CD4-positive, alpha-beta memory T cell (primary cell): ENCODE results near the gene PLLP. TPM values are rescaled to one million over a fixed set of nuclear protein-coding genes. Genes with fewer than 3 reads are reported as not detected.
A peak's percentile ranks its signal among the peaks of the same experiment; 100 is the strongest.

Experiments
- CTCF ChIA-PET: fragments of 350-600 bp; sonication (Branson Sonifier 250); formaldehyde crosslinking; loops from one replicate; lab custom pipeline; 2021; ENCODE audit warnings: inconsistent platforms; ENCODE audit not compliant: partially characterized antibody; lab: Charles Lee
- POLR2A ChIA-PET: fragments of 350-600 bp; sonication (Branson Sonifier 250); formaldehyde crosslinking; loops from one replicate; lab custom pipeline; 2021; ENCODE audit not compliant: partially characterized antibody; lab: Charles Lee
- DNase-seq, 5 donors: peaks; one replicate each; pipeline versions ENCODE4 v3.0.0 to v3.0.0-alpha.2; 2020 to 2022; ENCODE audit warnings: mixed read lengths in 1 of 5
- H3K27ac ChIP-seq: one replicate; pipeline ENCODE4 v1.7.0; 2013; ENCODE audit warnings: low read depth, low read length
- H3K27me3 ChIP-seq: 2 replicates; pipeline ENCODE4 v1.7.0; 2013; ENCODE audit warnings: mild to moderate bottlenecking, low read length, moderate library complexity; ENCODE audit not compliant: insufficient read depth
- H3K36me3 ChIP-seq: 2 replicates; pipeline ENCODE4 v1.7.0; 2013; ENCODE audit warnings: mild to moderate bottlenecking, low read length, moderate library complexity; ENCODE audit not compliant: insufficient read depth
- H3K4me1 ChIP-seq: 2 replicates; pipeline ENCODE4 v1.7.0; 2013; ENCODE audit warnings: mild to moderate bottlenecking, low read length, moderate library complexity; ENCODE audit not compliant: insufficient read depth
- H3K4me3 ChIP-seq, 2 donors: one replicate each; pipeline ENCODE4 v1.7.0; 2013; ENCODE audit warnings: low read length in 2 of 2, mild to moderate bottlenecking in 1 of 2
- H3K9me3 ChIP-seq, 2 donors: one replicate each; pipeline ENCODE4 v1.7.0; 2013; ENCODE audit warnings: low read length in 2 of 2, control low read depth in 1 of 2; ENCODE audit not compliant: control insufficient read depth in 1 of 2
- H3K27ac Mint-ChIP-seq, 7 donors: one replicate each; pipeline ENCODE4 v1.8.0; 2020 to 2021; ENCODE audit warnings: mixed read lengths in 7 of 7, mild to moderate bottlenecking in 6 of 7, inconsistent platforms in 3 of 7, moderate library complexity in 3 of 7
- H3K27me3 Mint-ChIP-seq, 2 donors: one replicate each; pipeline ENCODE4 v1.8.0; 2020 to 2021; ENCODE audit warnings: mixed read lengths in 2 of 2
- H3K36me3 Mint-ChIP-seq, 2 donors: one replicate each; pipeline ENCODE4 v1.8.0; 2020 to 2021; ENCODE audit warnings: mixed read lengths in 2 of 2, inconsistent platforms in 1 of 2, mild to moderate bottlenecking in 1 of 2
- H3K4me1 Mint-ChIP-seq, 4 donors: one replicate each; pipeline ENCODE4 v1.8.0; 2020 to 2021; ENCODE audit warnings: mixed read lengths in 4 of 4, mild to moderate bottlenecking in 1 of 4
- H3K4me3 Mint-ChIP-seq, 8 donors: one replicate each; pipeline ENCODE4 v1.8.0; 2020 to 2021; ENCODE audit warnings: mixed read lengths in 8 of 8, mild to moderate bottlenecking in 7 of 8, moderate library complexity in 6 of 8, inconsistent platforms in 3 of 8
- H3K9me3 Mint-ChIP-seq, 8 donors: one replicate each; pipeline ENCODE4 v1.8.0; 2020 to 2021; ENCODE audit warnings: mixed read lengths in 8 of 8, mild to moderate bottlenecking in 5 of 8, inconsistent platforms in 3 of 8, moderate library complexity in 1 of 8
- intact Hi-C: fragments of 100-400 bp; cut with micrococcal nuclease; formaldehyde crosslinking; loops from one replicate; pipeline ENCODE4 v1.15.1; 2023
- polyA plus RNA-seq, 2 donors: library from polyadenylated mRNA; unstranded; fragments of 300-500 nt; fragmentation: Illumina TruSeq; gene quantifications; one replicate each; pipeline ENCODE4 v1.2.3, GENCODE V29; 2021
- total RNA-seq, 2 experiments: library from RNA; stranded (reverse); gene quantifications; one replicate each; pipeline ENCODE4 v1.2.3, GENCODE V29; 2021

PLLP gene
- total and polyA plus RNA-seq, 4 experiments from 2014 or later = 1.6 to 2.4 (median 1.9) TPM

GRCh38 chr16:57319646-57320045 is 35.2 kb upstream of the PLLP start:
- no peak overlapping the region for H3K27ac Mint-ChIP-seq
- no peaks in the 10 kb centered on the region for H3K27me3 ChIP-seq
- no peak for DNase-seq
- H3K27ac ChIP-seq = no peak overlapping the region
- H3K36me3 Mint-ChIP-seq = no peaks in the 10 kb centered on the region
- intact Hi-C loops = no loop called here
- peaks cover 4 to 6% (median 5%) of the 10 kb centered on the region in 4 donors for H3K4me1 Mint-ChIP-seq
- H3K4me3 Mint-ChIP-seq = no peak overlapping the region
- no peak overlapping the region for H3K4me3 ChIP-seq
- H3K9me3 Mint-ChIP-seq = no peaks in the 10 kb centered on the region
- CTCF ChIA-PET = no interaction called here
- POLR2A ChIA-PET = no interaction called here
- peaks cover under 1% of the 10 kb centered on the region for H3K4me1 ChIP-seq
- no peaks in the 10 kb centered on the region for H3K27me3 Mint-ChIP-seq
- H3K9me3 ChIP-seq = no peaks in the 10 kb centered on the region
- no peaks in the 10 kb centered on the region for H3K36me3 ChIP-seq

- DNase-seq = no peak
- Mint-ChIP-seq H3K4me3 (no peak overlapping the region), H3K9me3 (no peaks in the 10 kb centered on the region), H3K36me3 (no peaks in the 10 kb centered on the region), H3K27ac (no peak overlapping the region), H3K4me1 (peaks cover 12 to 15% (median 13%) of the 10 kb centered on the region in 4 donors), H3K27me3 (no peaks in the 10 kb centered on the region)
- Histone ChIP-seq H3K9me3 (no peaks in the 10 kb centered on the region), H3K4me3 (no peak overlapping the region), H3K4me1 (peaks cover 10% of the 10 kb centered on the region), H3K36me3 (no peaks in the 10 kb centered on the region), H3K27me3 (no peaks in the 10 kb centered on the region), H3K27ac (no peak overlapping the region)
- ChIA-PET POLR2A (no interaction called here), CTCF (interaction anchor here (0.6 kb wide), 1 partner anchor 9 kb away, joined by 4 read pairs; no protein-coding TSS in a partner anchor)
- intact Hi-C loops = no loop called here
These were observed 33.9 kb upstream of the PLLP start for GRCh38 chr16:57318240-57318970.

- no peaks in the 10 kb centered on the region for H3K36me3 Mint-ChIP-seq
- H3K4me1 ChIP-seq = peaks cover 10% of the 10 kb centered on the region
- no peaks in the 10 kb centered on the region for H3K9me3 ChIP-seq
- intact Hi-C loops = no loop called here
- POLR2A ChIA-PET = no interaction called here
- no peak overlapping the region for H3K4me3 Mint-ChIP-seq
- no peaks in the 10 kb centered on the region for H3K9me3 Mint-ChIP-seq
- peaks cover 0 to 2% of the 10 kb centered on the region in 2 donors for H3K27me3 Mint-ChIP-seq
- no peak overlapping the region for H3K27ac Mint-ChIP-seq
- H3K36me3 ChIP-seq = no peaks in the 10 kb centered on the region
- no peak overlapping the region for H3K4me3 ChIP-seq
- no peak overlapping the region for H3K27ac ChIP-seq
- CTCF ChIA-PET = interaction anchor here (0.5 to 1.1 kb wide), 3 partner anchors 22 to 100 kb away, joined by 3 to 4 read pairs (median 3); partner anchors contain the start of gene ARL2BP
- no peaks in the 10 kb centered on the region for H3K27me3 ChIP-seq
- DNase-seq = no peak
- peaks cover 12 to 18% (median 16%) of the 10 kb centered on the region in 4 donors for H3K4me1 Mint-ChIP-seq
These were observed 32.0 kb upstream of the PLLP start for GRCh38 chr16:57316390-57317017.

GRCh38 chr16:57315416-57315815 is 30.9 kb upstream of the PLLP start:
- POLR2A ChIA-PET = no interaction called here
- H3K27me3 ChIP-seq = no peaks in the 10 kb centered on the region
- H3K36me3 Mint-ChIP-seq = no peaks in the 10 kb centered on the region
- no peaks in the 10 kb centered on the region for H3K9me3 ChIP-seq
- H3K36me3 ChIP-seq = no peaks in the 10 kb centered on the region
- H3K4me3 ChIP-seq = no peak overlapping the region
- H3K4me3 Mint-ChIP-seq = no peak overlapping the region
- no peak for DNase-seq
- CTCF ChIA-PET = interaction anchor here (1.1 kb wide), 1 partner anchor 101 kb away, joined by 4 read pairs; no protein-coding TSS in a partner anchor
- intact Hi-C loops = no loop called here
- H3K4me1 Mint-ChIP-seq = peaks cover 12 to 18% (median 16%) of the 10 kb centered on the region in 4 donors
- H3K9me3 Mint-ChIP-seq = no peaks in the 10 kb centered on the region
- no peak overlapping the region for H3K27ac Mint-ChIP-seq
- H3K27ac ChIP-seq = no peak overlapping the region
- H3K27me3 Mint-ChIP-seq = peaks cover 0 to 2% of the 10 kb centered on the region in 2 donors
- H3K4me1 ChIP-seq = peaks cover 10% of the 10 kb centered on the region

- peaks cover 2% of the 10 kb centered on the region in 2 donors for H3K27me3 Mint-ChIP-seq
- peaks cover 15 to 18% (median 16%) of the 10 kb centered on the region in 4 donors for H3K4me1 Mint-ChIP-seq
- DNase-seq = no peak
- peak overlapping the region in 4 of 8 donors; percentile 25 to 77 (median 36) for H3K4me3 Mint-ChIP-seq
- no peaks in the 10 kb centered on the region for H3K36me3 Mint-ChIP-seq
- H3K27ac ChIP-seq = no peak overlapping the region
- ChIA-PET POLR2A (no interaction called here), CTCF (interaction anchor here (0.6 to 0.9 kb wide), 4 partner anchors 14 to 236 kb away, joined by 3 to 4 read pairs (median 4); no protein-coding TSS in a partner anchor)
- H3K9me3 ChIP-seq = no peaks in the 10 kb centered on the region
- peak overlapping the region; percentile 36 to 92 (median 84) for H3K27ac Mint-ChIP-seq
- H3K9me3 Mint-ChIP-seq = no peaks in the 10 kb centered on the region
- intact Hi-C loops = no loop called here
- H3K4me1 ChIP-seq = peaks cover 10% of the 10 kb centered on the region
- no peak overlapping the region for H3K4me3 ChIP-seq
- H3K36me3 ChIP-seq = no peaks in the 10 kb centered on the region
- H3K27me3 ChIP-seq = no peaks in the 10 kb centered on the region
These were observed 29.8 kb upstream of the PLLP start for GRCh38 chr16:57314161-57314785.

GRCh38 chr16:57313509-57313908 is 29.0 kb upstream of the PLLP start:
- H3K4me3 ChIP-seq = no peak overlapping the region
- H3K27me3 ChIP-seq = no peaks in the 10 kb centered on the region
- H3K4me1 Mint-ChIP-seq = peaks cover 15 to 18% (median 16%) of the 10 kb centered on the region in 4 donors
- H3K36me3 Mint-ChIP-seq = no peaks in the 10 kb centered on the region
- peak overlapping the region in 1 of 8 donors; percentile 34 for H3K4me3 Mint-ChIP-seq
- peaks cover 2% of the 10 kb centered on the region in 2 donors for H3K27me3 Mint-ChIP-seq
- intact Hi-C loops = no loop called here
- no peaks in the 10 kb centered on the region for H3K36me3 ChIP-seq
- ChIA-PET POLR2A (no interaction called here), CTCF (interaction anchor here (0.6 to 0.9 kb wide), 2 partner anchors 13 to 235 kb away, joined by 3 to 4 read pairs; no protein-coding TSS in a partner anchor)
- no peaks in the 10 kb centered on the region for H3K9me3 Mint-ChIP-seq
- H3K27ac ChIP-seq = no peak overlapping the region
- DNase-seq = no peak
- no peaks in the 10 kb centered on the region for H3K9me3 ChIP-seq
- peaks cover 10% of the 10 kb centered on the region for H3K4me1 ChIP-seq
- H3K27ac Mint-ChIP-seq = peak overlapping the region in 4 of 7 donors; percentile 23 to 68 (median 48)

GRCh38 chr16:57310801-57311200 is 26.3 kb upstream of the PLLP start:
- H3K9me3 Mint-ChIP-seq = no peaks in the 10 kb centered on the region
- H3K27me3 Mint-ChIP-seq = peaks cover 6 to 8% of the 10 kb centered on the region in 2 donors
- intact Hi-C loops = no loop called here
- ChIA-PET CTCF (no interaction called here), POLR2A (no interaction called here)
- Histone ChIP-seq H3K4me3 (no peak overlapping the region), H3K27ac (no peak overlapping the region), H3K9me3 (no peaks in the 10 kb centered on the region), H3K27me3 (no peaks in the 10 kb centered on the region), H3K36me3 (no peaks in the 10 kb centered on the region), H3K4me1 (peaks cover 10% of the 10 kb centered on the region)
- peak overlapping the region in 1 of 7 donors; percentile 48 for H3K27ac Mint-ChIP-seq
- H3K4me1 Mint-ChIP-seq = peaks cover 14 to 18% (median 16%) of the 10 kb centered on the region in 4 donors
- H3K4me3 Mint-ChIP-seq = no peak overlapping the region
- DNase-seq = no peak
- no peaks in the 10 kb centered on the region for H3K36me3 Mint-ChIP-seq
